Fibroblast of the aortic adventitia (primary cell): ENCODE data around the gene DHH. TPM values are rescaled to one million over a fixed set of nuclear protein-coding genes. Genes with fewer than 3 reads are reported as not detected.

ENCODE experiments used
- DNase-seq: peaks from one replicate; pipeline ENCODE4 v3.0.0-alpha.2; 2010; ENCODE audit warnings: low read depth
- H3K4me3 ChIP-seq: 2 replicates; pipeline ENCODE4 v1.5.1; 2011; ENCODE audit warnings: low read depth, mild to moderate bottlenecking, control low read depth, low read length, moderate library complexity
- total RNA-seq: library from RNA; depleted of rRNA; stranded (reverse); fragments of >200 nt; gene quantifications from 2 replicates; pipeline ENCODE4 v1.2.3, GENCODE V29; 2012; ENCODE audit warnings: low replicate concordance
- TF ChIP-seq, protein P1 (sequence below): IDR thresholded peaks from 2 replicates; pipeline ENCODE4 v1.5.1; 2011; ENCODE audit warnings: mild to moderate bottlenecking, low read length, control low read depth, inconsistent platforms; ENCODE audit not compliant: insufficient read depth

The DHH gene
- total RNA-seq, 1 donor, result not detected

DNA sequence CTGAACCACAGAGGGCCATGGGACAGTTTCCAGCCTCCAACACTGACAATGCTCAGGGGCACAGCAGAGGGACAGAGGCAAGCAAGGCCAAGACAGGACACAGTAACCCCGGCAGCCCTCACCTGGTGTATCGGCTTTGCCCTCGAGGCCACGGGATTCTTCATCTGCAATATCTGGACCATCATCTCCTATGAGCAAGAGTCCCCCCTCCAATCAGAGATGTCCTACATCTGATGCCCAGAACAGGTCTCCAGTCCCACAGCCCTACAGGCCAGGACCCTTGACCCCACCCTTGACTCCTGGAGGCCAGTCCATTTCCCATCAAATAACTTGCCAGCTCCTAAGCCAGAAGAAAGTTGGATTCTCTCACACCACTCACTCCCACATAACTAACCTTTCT is 51.4 kb downstream of the DHH start:
- no peak for DNase-seq
- H3K4me3 ChIP-seq, result no peak overlapping the region
- TF ChIP-seq, protein P1, sequence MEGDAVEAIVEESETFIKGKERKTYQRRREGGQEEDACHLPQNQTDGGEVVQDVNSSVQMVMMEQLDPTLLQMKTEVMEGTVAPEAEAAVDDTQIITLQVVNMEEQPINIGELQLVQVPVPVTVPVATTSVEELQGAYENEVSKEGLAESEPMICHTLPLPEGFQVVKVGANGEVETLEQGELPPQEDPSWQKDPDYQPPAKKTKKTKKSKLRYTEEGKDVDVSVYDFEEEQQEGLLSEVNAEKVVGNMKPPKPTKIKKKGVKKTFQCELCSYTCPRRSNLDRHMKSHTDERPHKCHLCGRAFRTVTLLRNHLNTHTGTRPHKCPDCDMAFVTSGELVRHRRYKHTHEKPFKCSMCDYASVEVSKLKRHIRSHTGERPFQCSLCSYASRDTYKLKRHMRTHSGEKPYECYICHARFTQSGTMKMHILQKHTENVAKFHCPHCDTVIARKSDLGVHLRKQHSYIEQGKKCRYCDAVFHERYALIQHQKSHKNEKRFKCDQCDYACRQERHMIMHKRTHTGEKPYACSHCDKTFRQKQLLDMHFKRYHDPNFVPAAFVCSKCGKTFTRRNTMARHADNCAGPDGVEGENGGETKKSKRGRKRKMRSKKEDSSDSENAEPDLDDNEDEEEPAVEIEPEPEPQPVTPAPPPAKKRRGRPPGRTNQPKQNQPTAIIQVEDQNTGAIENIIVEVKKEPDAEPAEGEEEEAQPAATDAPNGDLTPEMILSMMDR, result no peak

- no peak for DNase-seq
- TF ChIP-seq, protein P1, result no peak
- H3K4me3 ChIP-seq, result no peak overlapping the region
These were observed 52.6 kb downstream of the DHH start for GRCh38 chr12:49041881-49042484.

DNA sequence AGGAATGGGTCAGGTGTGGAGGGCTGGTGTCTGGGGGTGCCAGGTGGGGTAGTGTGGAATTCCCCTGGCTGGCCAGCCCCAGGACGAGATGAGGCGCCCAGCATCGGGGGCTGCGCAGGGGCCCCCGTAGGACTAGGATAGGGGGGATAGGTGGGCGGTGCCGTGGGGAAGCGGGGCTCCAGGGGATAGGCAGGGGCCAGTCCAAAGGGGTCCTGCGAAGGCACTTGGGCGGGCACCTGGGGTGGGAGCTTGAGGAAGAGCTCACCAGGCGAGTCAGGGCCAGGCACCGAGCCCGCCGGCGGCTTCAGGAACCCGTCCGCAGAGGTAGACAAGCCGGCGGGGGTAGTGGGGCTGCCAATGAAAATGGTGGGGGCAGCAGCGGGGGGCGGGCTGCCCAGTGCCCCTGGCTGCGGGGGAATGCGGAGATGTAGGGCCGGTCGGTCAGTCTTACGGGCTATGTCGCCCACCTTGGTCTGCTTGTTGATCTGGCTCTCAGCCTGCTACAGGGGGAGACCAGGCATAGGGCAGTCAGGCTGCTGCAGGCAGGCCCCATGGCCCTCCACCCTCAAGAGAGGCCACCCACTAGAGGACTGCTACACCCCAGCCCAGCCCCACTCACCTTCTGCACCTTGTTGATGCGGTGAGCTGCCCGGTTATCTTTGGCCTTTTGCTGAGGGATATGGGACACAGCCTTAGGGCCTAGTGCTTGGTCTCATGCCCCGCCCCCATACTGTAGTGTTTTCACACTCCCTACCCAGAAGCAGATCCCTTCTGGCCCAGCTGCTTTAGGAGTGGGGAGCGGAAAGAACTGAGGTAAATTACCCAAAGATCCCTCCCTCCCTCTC is 53.3 kb downstream of the DHH start:
- TF ChIP-seq, protein P1, result no peak
- H3K4me3 ChIP-seq, result no peak overlapping the region
- no peak for DNase-seq

- H3K4me3 ChIP-seq, result no peak overlapping the region
- TF ChIP-seq, protein P1, result no peak
- DNase-seq, result no peak
These were observed 54.2 kb downstream of the DHH start for GRCh38 chr12:49040364-49040855.

DNA sequence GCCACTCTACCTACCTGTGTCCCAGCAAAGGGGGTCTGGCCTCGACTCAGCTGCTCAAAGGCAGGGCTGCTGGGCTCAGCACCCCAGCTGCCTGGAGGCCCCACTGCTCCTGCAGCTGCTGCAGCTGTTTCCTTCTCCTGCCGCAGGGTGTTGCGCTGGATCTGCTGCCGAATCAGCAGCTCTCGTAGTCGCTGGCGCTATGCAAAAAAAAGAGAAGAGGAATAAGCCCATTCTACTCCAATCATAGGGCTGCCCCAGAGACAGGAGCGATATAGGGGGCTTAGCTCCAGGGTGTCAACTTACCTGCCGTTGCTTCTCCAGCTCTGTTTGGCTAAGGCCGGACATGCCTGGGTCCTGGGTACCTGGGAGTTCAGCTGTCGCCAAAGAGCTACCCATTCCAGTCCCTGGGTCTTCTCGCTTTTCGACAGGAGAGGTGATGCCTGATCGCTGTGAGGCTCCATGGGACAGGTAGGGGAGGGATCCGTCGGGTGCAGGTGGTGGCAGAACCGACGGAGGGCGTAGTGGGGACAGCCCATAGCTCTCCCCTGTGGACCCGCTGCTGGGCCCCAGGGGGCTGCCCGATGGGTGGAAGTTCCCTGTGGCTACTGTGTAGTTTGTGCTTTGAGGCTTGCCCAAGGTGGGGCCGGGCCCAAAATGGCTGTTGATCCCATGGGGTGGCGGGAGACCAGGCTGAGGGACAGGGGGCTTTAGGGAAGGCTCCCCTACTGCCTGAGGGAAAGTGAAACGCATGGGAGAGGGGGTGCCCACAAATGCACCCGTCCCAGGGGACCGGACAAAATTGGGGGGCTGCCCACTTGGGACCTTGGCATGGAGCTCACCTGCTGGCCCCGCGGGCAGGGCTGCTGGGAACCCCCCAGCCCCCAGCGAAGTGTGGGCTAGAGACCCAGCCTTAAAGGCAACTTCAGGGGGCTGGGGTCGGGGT is 54.9 kb downstream of the DHH start:
- TF ChIP-seq, protein P1, result no peak
- no peak overlapping the region for H3K4me3 ChIP-seq

GRCh38 chr12:49038291-49038955 is 56.2 kb downstream of the DHH start:
- no peak for DNase-seq
- TF ChIP-seq, protein P1, result no peak
- no peak overlapping the region for H3K4me3 ChIP-seq

More for the DNA sequence above, 54.9 kb downstream of the DHH start:
- no peak for DNase-seq
